Mesothelial cell of epicardium (in vitro differentiated cells): ENCODE measurements around the gene C10orf71. TPM values are rescaled to one million over a fixed set of nuclear protein-coding genes. Genes with fewer than 3 reads are reported as not detected.

Experiments
- DNase-seq, 2 experiments: peaks; one replicate each; pipeline ENCODE4 v3.0.0; 2021; ENCODE audit warnings: low spot score in 2 of 2; ENCODE audit not compliant: unreplicated experiment in 2 of 2
- H3K27ac Mint-ChIP-seq: 2 replicates; pipeline ENCODE4 v1.8.0; 2021; ENCODE audit warnings: mixed read lengths
- H3K27me3 Mint-ChIP-seq: 2 replicates; pipeline ENCODE4 v1.8.0; 2021; ENCODE audit warnings: low read depth, mixed read lengths
- H3K36me3 Mint-ChIP-seq: 2 replicates; pipeline ENCODE4 v1.8.0; 2021; ENCODE audit warnings: mixed read lengths
- H3K4me1 Mint-ChIP-seq: 2 replicates; pipeline ENCODE4 v1.8.0; 2021; ENCODE audit warnings: mixed read lengths
- H3K4me3 Mint-ChIP-seq: 2 replicates; pipeline ENCODE4 v1.8.0; 2021; ENCODE audit warnings: mild to moderate bottlenecking, moderate library complexity, mixed read lengths
- H3K9me3 Mint-ChIP-seq: 2 replicates; pipeline ENCODE4 v1.8.0; 2021; ENCODE audit warnings: mixed read lengths
- total RNA-seq: library from RNA; stranded (reverse); gene quantifications from 3 replicates; pipeline ENCODE4 v1.2.1, GENCODE V29; 2021
- TF ChIP-seq, protein P1 (sequence below): fragments of 200-600 bp; sonication (generic); IDR thresholded peaks from one replicate; pipeline ENCODE4 v1.5.0; 2021; ENCODE audit warnings: antibody characterized with exemption; ENCODE audit not compliant: unreplicated experiment

Gene C10orf71
- total RNA-seq, 1 donor from 2014 or later, result not detected

DNA sequence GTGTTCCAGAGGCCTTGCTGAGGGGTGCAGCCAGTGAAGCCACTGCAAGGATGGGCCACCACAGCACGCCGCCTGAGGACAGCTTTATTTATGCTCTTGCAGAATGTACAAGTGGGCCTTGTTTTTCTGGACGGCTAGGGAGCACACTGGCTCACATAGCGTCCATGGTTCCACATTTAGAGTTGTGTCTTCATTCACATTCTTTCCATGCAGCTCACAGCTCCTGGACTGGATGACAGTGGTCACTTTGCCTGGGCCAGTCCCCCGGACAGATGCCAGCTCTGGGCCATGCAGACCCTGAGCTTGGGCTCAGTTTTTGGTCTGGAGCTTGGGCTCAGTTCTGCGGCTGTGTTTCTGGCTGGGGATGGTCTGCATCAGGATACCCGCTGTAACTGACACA is 2.6 kb upstream of the C10orf71 start:
- Mint-ChIP-seq H3K4me1 (peaks cover 7% of the 10 kb centered on the region), H3K4me3 (no peak overlapping the region), H3K9me3 (no peaks in the 10 kb centered on the region), H3K27ac (no peak overlapping the region), H3K27me3 (peaks cover 41% of the 10 kb centered on the region), H3K36me3 (no peaks in the 10 kb centered on the region)
- TF ChIP-seq, protein P1, sequence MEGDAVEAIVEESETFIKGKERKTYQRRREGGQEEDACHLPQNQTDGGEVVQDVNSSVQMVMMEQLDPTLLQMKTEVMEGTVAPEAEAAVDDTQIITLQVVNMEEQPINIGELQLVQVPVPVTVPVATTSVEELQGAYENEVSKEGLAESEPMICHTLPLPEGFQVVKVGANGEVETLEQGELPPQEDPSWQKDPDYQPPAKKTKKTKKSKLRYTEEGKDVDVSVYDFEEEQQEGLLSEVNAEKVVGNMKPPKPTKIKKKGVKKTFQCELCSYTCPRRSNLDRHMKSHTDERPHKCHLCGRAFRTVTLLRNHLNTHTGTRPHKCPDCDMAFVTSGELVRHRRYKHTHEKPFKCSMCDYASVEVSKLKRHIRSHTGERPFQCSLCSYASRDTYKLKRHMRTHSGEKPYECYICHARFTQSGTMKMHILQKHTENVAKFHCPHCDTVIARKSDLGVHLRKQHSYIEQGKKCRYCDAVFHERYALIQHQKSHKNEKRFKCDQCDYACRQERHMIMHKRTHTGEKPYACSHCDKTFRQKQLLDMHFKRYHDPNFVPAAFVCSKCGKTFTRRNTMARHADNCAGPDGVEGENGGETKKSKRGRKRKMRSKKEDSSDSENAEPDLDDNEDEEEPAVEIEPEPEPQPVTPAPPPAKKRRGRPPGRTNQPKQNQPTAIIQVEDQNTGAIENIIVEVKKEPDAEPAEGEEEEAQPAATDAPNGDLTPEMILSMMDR, result no peak
- DNase-seq, result no peak

DNA sequence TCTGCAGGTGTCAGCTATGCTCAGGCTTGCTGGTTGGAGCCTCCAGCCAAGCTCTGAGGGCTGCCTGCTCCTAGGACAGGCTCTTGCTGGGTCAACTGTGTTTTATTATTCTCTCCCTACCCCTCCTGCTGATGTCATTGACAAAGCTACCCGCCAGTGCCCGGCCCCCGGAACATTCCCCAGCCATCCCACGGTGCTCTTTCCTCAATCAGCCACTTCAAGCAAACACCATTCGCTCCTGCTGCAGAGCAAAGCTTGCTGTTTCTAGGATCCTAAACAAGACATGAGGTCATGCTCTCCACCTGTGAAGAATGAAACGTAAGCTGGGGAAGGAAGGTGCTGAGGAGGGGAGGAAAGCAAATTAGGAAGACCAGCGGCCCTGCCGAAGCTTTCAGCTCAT is 2.1 kb upstream of the C10orf71 start:
- H3K36me3 Mint-ChIP-seq, result no peaks in the 10 kb centered on the region
- H3K4me3 Mint-ChIP-seq, result no peak overlapping the region
- no peak for DNase-seq
- no peak overlapping the region for H3K27ac Mint-ChIP-seq
- TF ChIP-seq, protein P1, result no peak
- H3K4me1 Mint-ChIP-seq, result peaks cover 7% of the 10 kb centered on the region
- H3K9me3 Mint-ChIP-seq, result no peaks in the 10 kb centered on the region
- peaks cover 40% of the 10 kb centered on the region for H3K27me3 Mint-ChIP-seq

DNA sequence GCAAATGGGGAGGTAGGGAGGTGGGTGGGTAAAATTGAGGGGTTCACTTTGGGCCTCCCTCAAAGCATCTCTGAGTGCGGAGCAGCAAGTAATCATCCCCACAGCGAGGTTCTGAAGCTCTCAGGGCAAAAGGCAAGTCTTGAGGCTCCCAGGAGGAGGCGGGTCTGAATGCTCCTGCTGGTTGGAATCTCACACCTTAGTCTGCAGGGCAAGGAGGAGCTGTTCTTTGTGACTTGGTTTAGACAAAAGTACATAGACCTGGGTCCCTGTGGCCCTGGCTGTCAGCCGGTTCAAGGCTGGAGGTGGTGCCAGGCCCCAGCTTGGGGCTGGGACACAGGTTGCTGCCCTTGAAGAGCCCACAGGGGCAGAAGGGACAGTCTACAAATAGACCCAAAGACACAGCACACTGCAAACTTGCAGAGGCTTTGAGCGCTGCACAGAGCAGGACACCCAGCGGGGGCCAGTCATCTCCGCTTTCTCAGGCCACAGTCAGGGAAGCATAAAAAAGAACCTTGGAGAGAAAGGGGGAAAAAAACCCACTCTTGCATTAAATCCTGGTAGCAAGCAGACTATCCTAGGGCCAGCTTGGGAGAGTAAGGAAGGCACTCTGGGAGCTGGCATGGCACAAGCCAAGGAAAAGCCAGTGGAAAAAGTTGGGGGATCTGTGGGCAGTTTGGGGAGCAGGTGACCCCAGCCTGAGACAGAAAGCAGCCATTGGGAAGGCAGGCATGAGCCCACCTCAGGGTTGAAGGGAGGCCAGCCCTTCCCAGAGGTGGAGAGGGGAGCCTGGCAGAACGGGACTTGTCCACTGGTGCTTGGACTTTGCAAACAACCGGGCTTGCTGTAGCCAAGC is 926 bp upstream of the C10orf71 start:
- Mint-ChIP-seq H3K9me3 (no peaks in the 10 kb centered on the region), H3K27me3 (peaks cover 31% of the 10 kb centered on the region), H3K27ac (no peak overlapping the region), H3K4me3 (no peak overlapping the region), H3K4me1 (peaks cover 7% of the 10 kb centered on the region), H3K36me3 (no peaks in the 10 kb centered on the region)
- no peak for DNase-seq
- TF ChIP-seq, protein P1, result no peak

DNA sequence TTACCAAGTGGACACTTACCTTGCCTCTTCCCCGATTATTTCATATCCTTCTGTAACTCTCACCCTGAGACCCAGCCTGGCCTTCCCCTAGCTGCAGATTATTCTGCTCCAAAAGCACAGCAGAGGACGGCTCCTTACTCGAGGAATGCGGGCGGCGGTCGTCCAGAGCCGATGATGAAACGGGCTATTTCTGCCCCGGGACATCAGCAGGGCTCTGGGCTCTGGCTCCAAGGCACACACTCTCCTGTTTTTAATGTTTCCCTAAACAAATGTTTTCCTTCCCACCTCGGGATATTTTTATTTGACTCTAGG is 343 bp upstream of the C10orf71 start:
- no peaks in the 10 kb centered on the region for H3K9me3 Mint-ChIP-seq
- no peak for DNase-seq
- H3K27ac Mint-ChIP-seq, result no peak overlapping the region
- TF ChIP-seq, protein P1, result no peak
- no peaks in the 10 kb centered on the region for H3K36me3 Mint-ChIP-seq
- no peak overlapping the region for H3K4me3 Mint-ChIP-seq
- peaks cover 34% of the 10 kb centered on the region for H3K27me3 Mint-ChIP-seq
- peaks cover 7% of the 10 kb centered on the region for H3K4me1 Mint-ChIP-seq

DNA sequence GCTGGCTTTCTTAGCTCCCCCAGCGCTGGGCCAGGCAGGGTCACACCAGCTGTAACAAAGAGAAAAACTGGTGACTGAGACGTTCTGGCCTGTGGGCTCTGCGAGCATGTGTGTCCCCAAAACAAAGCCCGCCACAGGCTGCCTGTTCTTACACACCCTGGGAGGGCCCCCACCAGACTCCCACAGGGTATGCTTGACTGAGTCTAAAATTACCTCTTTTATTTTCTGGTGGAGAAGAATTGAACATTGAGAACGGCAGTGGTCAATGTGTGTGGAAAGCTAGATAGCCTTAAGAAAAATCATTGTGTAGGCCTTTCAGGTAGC is 808 bp downstream of the C10orf71 start:
- Mint-ChIP-seq H3K27ac (no peak overlapping the region), H3K4me1 (peaks cover 7% of the 10 kb centered on the region), H3K4me3 (no peak overlapping the region), H3K9me3 (no peaks in the 10 kb centered on the region), H3K27me3 (peaks cover 44% of the 10 kb centered on the region), H3K36me3 (no peaks in the 10 kb centered on the region)
- TF ChIP-seq, protein P1, result no peak
- DNase-seq, result no peak
